HepG2 (cell line): Measurements from ENCODE around the gene WSCD1. TPM values are rescaled to one million over a fixed set of nuclear protein-coding genes. Genes with fewer than 3 reads are reported as not detected.

Experiments used
- ATAC-seq: fragments of 200-7000 bp; cut with Tn5 transposase; 3 replicates; pipeline ENCODE4 v1.9.1; 2020; ENCODE audit warnings: mild to moderate bottlenecking, moderate library complexity
- BruUV-seq: library from RNA; stranded (reverse); fragments of 400-500 nt; replicated peaks from 2 replicates; lab custom pipeline; 2021; lab: Mats Ljungman, UMichigan
- CTCF ChIA-PET: fragments of 300-600 bp; formaldehyde crosslinking; extraction: SDS; loops from one replicate; lab custom pipeline; 2021; ENCODE audit warnings: low total read pairs, inconsistent platforms, low intra/inter-chr PET ratio; lab: Yijun Ruan, JAX
- POLR2A ChIA-PET: fragments of 350-600 bp; sonication (Branson Sonifier 250); formaldehyde crosslinking; loops from one replicate; lab custom pipeline; 2020; ENCODE audit warnings: antibody characterized with exemption, inconsistent platforms; lab: Yijun Ruan, JAX
- DNase-seq: peaks from one replicate; pipeline ENCODE4 v3.0.0-alpha.2; 2015; ENCODE audit warnings: low spot score
- FAIRE-seq: peaks from 3 replicates; lab custom pipeline; 2011; peaks lifted over from hg19 to GRCh38; lab: Jason Lieb, UNC
- H2AFZ ChIP-seq: one replicate; pipeline ENCODE4 v1.6.1; 2011; ENCODE audit warnings: low read length, inconsistent platforms
- H3K27ac ChIP-seq: fragments of 300-600 bp; 3 replicates; pipeline ENCODE4 v1.8.0; 2011; ENCODE audit warnings: mixed run types, mild to moderate bottlenecking, mixed read lengths, low read length, inconsistent platforms; ENCODE audit not compliant: insufficient read depth; ENCODE audit errors: extremely low read length
- H3K27me3 ChIP-seq, 2 experiments: fragments of 200-600 bp in 1 of 2; 2 replicates in 1 of 2; 3 replicates in 1 of 2; pipeline versions ENCODE4 v1.6.0 to v1.8.0; 2011; ENCODE audit warnings: low read length in 2 of 2, mild to moderate bottlenecking in 2 of 2, moderate library complexity in 2 of 2, inconsistent platforms in 1 of 2; ENCODE audit not compliant: insufficient read depth in 2 of 2, control insufficient read depth in 1 of 2
- H3K36me3 ChIP-seq, 2 experiments: fragments of 200-600 bp in 1 of 2; replicated peaks in 1 of 2; 2 replicates in 1 of 2; 3 replicates in 1 of 2; pipeline versions ENCODE4 v1.5.1 to v1.8.0; 2011; ENCODE audit warnings: low read length in 2 of 2, inconsistent platforms in 1 of 2; ENCODE audit not compliant: insufficient read depth in 2 of 2, control insufficient read depth in 1 of 2
- H3K4me1 ChIP-seq: 2 replicates; pipeline ENCODE4 v1.5.1; 2012; ENCODE audit warnings: low read length, inconsistent platforms; ENCODE audit not compliant: insufficient read depth
- H3K4me2 ChIP-seq: 2 replicates; pipeline ENCODE4 v1.6.0; 2011; ENCODE audit warnings: low read depth, low read length, inconsistent platforms
- H3K4me3 ChIP-seq, 3 experiments: fragments of 200-600 bp in 1 of 3; sonication (generic), shearing (Covaris generic) in 1 of 3; replicated peaks in 1 of 3; 2 replicates each; pipeline ENCODE4 v1.5.1; 2011 to 2016; ENCODE audit warnings: low read length in 3 of 3, inconsistent platforms in 2 of 3, low read depth in 2 of 3, mild to moderate bottlenecking in 2 of 3, control low read depth in 1 of 3, mixed read lengths in 1 of 3; ENCODE audit not compliant: insufficient read depth in 1 of 3
- H3K79me2 ChIP-seq: one replicate; pipeline ENCODE4 v1.6.1; 2011; ENCODE audit warnings: low read length, inconsistent platforms; ENCODE audit not compliant: insufficient read depth
- H3K9ac ChIP-seq: 2 replicates; pipeline ENCODE4 v1.6.0; 2011; ENCODE audit warnings: mild to moderate bottlenecking, low read depth, low read length, inconsistent platforms; ENCODE audit not compliant: insufficient read depth
- H3K9me3 ChIP-seq: 2 replicates; pipeline ENCODE4 v1.5.1; 2012; ENCODE audit warnings: mild to moderate bottlenecking, low read length
- H4K20me1 ChIP-seq: 2 replicates; pipeline ENCODE4 v1.6.0; 2011; ENCODE audit warnings: inconsistent platforms, mild to moderate bottlenecking, low read length, moderate library complexity; ENCODE audit not compliant: insufficient read depth
- GLMP ChIP-seq: sonication (generic); formaldehyde crosslinking; IDR thresholded peaks from 2 replicates; pipeline ENCODE4 v1.9.0; 2021; ENCODE audit warnings: missing genetic modification reagents, mild to moderate bottlenecking, borderline replicate concordance
- HNRNPUL1 ChIP-seq: fragments of 200-400 bp; formaldehyde crosslinking; IDR thresholded peaks from 2 replicates; pipeline ENCODE4 v1.6.1; 2017; ENCODE audit warnings: low read depth, mild to moderate bottlenecking, low read length, moderate library complexity
- KDM2A ChIP-seq: sonication (generic); formaldehyde crosslinking; IDR thresholded peaks from 2 replicates; pipeline ENCODE4 v1.4.0; 2020; ENCODE audit warnings: low read depth, missing genetic modification reagents, borderline replicate concordance
- KDM5A ChIP-seq: fragments of 200-600 bp; sonication (generic); IDR thresholded peaks from 2 replicates; pipeline ENCODE4 v1.7.0; 2018; ENCODE audit warnings: antibody characterized with exemption, mild to moderate bottlenecking, low read length, borderline replicate concordance
- MAFK ChIP-seq, 2 experiments: IDR thresholded peaks in 1 of 2; conservative IDR thresholded peaks in 1 of 2; 2 replicates each; pipeline ENCODE4 v1.6.1; 2011; ENCODE audit warnings: improper control_type of control experiment in 2 of 2, low read length in 2 of 2
- RFX3 ChIP-seq: IDR thresholded peaks from 2 replicates; pipeline ENCODE4 v1.6.1; 2016; ENCODE audit warnings: missing biosample characterization, missing genetic modification reagents
- ZNF432 ChIP-seq: sonication (generic); formaldehyde crosslinking; IDR thresholded peaks from 2 replicates; pipeline ENCODE4 v1.5.0; 2020; ENCODE audit warnings: missing genetic modification reagents, mild to moderate bottlenecking, borderline replicate concordance
- ZNF549 ChIP-seq: sonication (generic); formaldehyde crosslinking; IDR thresholded peaks from 2 replicates; pipeline ENCODE4 v1.5.0; 2020; ENCODE audit warnings: missing genetic modification reagents
- ZNF792 ChIP-seq: IDR thresholded peaks from 2 replicates; pipeline ENCODE4 v1.6.1; 2016
- WGBS: methylation state at CpG from one replicate; pipeline ENCODE4 v1.1.6; 2017; ENCODE audit warnings: low lambda C conversion rate; 5-methylcytosine and 5-hydroxymethylcytosine counted together
- in situ Hi-C: cut with HindIII; loops from 2 replicates; pipeline ENCODE4 v1.10.0; 2017; ENCODE audit warnings: low pct_unique_long_range_greater_than_20kb; ENCODE audit not compliant: extremely low pct_ligation_motif_present
- intact Hi-C: fragments of 100-400 bp; cut with micrococcal nuclease; formaldehyde crosslinking; loops from one replicate; pipeline ENCODE4 v1.10.0; 2022; ENCODE audit not compliant: unreplicated experiment
- polyA plus RNA-seq, 8 experiments: library from polyadenylated mRNA; depleted of rRNA in 3 of 8; stranded (reverse) in 7 of 8; unstranded in 1 of 8; fragments of >200 nt; fragmentation: Illumina TruSeq in 4 of 8; extraction: Trizol in 4 of 8; gene quantifications; 2 replicates each; pipeline versions ENCODE4 v1.2.1 to v1.2.3, GENCODE V29; 2011 to 2016; ENCODE audit warnings: low read depth in 4 of 8, missing spikeins in 1 of 8, mixed read lengths in 1 of 8; ENCODE audit not compliant: insufficient read depth in 1 of 8
- total RNA-seq, 5 experiments: library from RNA; depleted of rRNA; stranded (reverse); fragments of >200 nt; fragmentation: Illumina TruSeq; extraction: Trizol; gene quantifications; 2 replicates each; pipeline ENCODE4 v1.2.3, GENCODE V29; 2016; ENCODE audit warnings: low read depth in 1 of 5
- TF ChIP-seq, protein P1 (sequence below): sonication (generic); formaldehyde crosslinking; IDR thresholded peaks from 2 replicates; pipeline ENCODE4 v1.5.0; 2020; ENCODE audit warnings: mild to moderate bottlenecking, missing genetic modification reagents, borderline replicate concordance
- TF ChIP-seq, protein P2 (sequence below): sonication (generic); formaldehyde crosslinking; IDR thresholded peaks from 2 replicates; pipeline ENCODE4 v1.4.0; 2020; ENCODE audit warnings: low read depth, mild to moderate bottlenecking, missing genetic modification reagents

WSCD1 gene
- total and polyA plus RNA-seq, 2 of the 13 experiments (the other 11 are each of a cell fraction or from before 2014, with no cell fraction given): 0.24 to 2.7 TPM

- TF ChIP-seq, protein P1, sequence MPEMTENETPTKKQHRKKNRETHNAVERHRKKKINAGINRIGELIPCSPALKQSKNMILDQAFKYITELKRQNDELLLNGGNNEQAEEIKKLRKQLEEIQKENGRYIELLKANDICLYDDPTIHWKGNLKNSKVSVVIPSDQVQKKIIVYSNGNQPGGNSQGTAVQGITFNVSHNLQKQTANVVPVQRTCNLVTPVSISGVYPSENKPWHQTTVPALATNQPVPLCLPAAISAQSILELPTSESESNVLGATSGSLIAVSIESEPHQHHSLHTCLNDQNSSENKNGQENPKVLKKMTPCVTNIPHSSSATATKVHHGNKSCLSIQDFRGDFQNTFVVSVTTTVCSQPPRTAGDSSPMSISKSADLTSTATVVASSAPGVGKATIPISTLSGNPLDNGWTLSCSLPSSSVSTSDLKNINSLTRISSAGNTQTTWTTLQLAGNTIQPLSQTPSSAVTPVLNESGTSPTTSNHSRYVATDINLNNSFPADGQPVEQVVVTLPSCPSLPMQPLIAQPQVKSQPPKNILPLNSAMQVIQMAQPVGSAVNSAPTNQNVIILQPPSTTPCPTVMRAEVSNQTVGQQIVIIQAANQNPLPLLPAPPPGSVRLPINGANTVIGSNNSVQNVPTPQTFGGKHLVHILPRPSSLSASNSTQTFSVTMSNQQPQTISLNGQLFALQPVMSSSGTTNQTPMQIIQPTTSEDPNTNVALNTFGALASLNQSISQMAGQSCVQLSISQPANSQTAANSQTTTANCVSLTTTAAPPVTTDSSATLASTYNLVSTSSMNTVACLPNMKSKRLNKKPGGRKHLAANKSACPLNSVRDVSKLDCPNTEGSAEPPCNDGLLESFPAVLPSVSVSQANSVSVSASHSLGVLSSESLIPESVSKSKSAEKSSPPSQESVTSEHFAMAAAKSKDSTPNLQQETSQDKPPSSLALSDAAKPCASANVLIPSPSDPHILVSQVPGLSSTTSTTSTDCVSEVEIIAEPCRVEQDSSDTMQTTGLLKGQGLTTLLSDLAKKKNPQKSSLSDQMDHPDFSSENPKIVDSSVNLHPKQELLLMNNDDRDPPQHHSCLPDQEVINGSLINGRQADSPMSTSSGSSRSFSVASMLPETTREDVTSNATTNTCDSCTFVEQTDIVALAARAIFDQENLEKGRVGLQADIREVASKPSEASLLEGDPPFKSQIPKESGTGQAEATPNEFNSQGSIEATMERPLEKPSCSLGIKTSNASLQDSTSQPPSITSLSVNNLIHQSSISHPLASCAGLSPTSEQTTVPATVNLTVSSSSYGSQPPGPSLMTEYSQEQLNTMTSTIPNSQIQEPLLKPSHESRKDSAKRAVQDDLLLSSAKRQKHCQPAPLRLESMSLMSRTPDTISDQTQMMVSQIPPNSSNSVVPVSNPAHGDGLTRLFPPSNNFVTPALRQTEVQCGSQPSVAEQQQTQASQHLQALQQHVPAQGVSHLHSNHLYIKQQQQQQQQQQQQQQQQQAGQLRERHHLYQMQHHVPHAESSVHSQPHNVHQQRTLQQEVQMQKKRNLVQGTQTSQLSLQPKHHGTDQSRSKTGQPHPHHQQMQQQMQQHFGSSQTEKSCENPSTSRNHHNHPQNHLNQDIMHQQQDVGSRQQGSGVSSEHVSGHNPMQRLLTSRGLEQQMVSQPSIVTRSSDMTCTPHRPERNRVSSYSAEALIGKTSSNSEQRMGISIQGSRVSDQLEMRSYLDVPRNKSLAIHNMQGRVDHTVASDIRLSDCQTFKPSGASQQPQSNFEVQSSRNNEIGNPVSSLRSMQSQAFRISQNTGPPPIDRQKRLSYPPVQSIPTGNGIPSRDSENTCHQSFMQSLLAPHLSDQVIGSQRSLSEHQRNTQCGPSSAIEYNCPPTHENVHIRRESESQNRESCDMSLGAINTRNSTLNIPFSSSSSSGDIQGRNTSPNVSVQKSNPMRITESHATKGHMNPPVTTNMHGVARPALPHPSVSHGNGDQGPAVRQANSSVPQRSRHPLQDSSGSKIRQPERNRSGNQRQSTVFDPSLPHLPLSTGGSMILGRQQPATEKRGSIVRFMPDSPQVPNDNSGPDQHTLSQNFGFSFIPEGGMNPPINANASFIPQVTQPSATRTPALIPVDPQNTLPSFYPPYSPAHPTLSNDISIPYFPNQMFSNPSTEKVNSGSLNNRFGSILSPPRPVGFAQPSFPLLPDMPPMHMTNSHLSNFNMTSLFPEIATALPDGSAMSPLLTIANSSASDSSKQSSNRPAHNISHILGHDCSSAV: no peak
- TF ChIP-seq ZNF432 (CRISPR knock-in tag) (no peak), ZNF792 (CRISPR knock-in tag) (no peak)
Observed at GRCh38 chr17:6023036-6023831, 46.9 kb upstream of the WSCD1 start (continued).

- ATAC-seq (no peak), DNase-seq (no peak), FAIRE-seq (no peak)
- Histone ChIP-seq H2AFZ (no peak overlapping the region), H3K79me2 (no peaks in the 10 kb centered on the region), H3K27ac (no peak overlapping the region), H3K4me3 (no peak overlapping the region), H3K27me3 (peaks cover 2 to 31% of the 10 kb centered on the region in 2 experiments; a peak in 3 of 5 replicates), H3K4me2 (no peak overlapping the region), H3K9me3 (no peaks in the 10 kb centered on the region), H3K9ac (no peak overlapping the region), H4K20me1 (no peaks in the 10 kb centered on the region), H3K4me1 (no peaks in the 10 kb centered on the region), H3K36me3 (no peaks in the 10 kb centered on the region)
- 0% methylated on average over 6 of the region's 6 CpGs for WGBS
- CTCF ChIA-PET: no interaction called here
- no TSS peak for BruUV-seq
- in situ Hi-C loops: no loop called here
- intact Hi-C loops: no loop called here
- POLR2A ChIA-PET: no interaction called here
- no peak for TF ChIP-seq KDM2A (CRISPR knock-in tag)
- TF ChIP-seq ZNF549: no peak
- no peak for TF ChIP-seq RFX3 (CRISPR knock-in tag)
- TF ChIP-seq KDM5A: no peak
- TF ChIP-seq MAFK (conservative IDR thresholded peaks at IDR 0.05 in 1 of 2, IDR thresholded peaks at IDR 0.05 in 1 of 2; ENCODE audit: low read length in 2 of 2): no peak
- no peak for TF ChIP-seq HNRNPUL1
- TF ChIP-seq, protein P2, sequence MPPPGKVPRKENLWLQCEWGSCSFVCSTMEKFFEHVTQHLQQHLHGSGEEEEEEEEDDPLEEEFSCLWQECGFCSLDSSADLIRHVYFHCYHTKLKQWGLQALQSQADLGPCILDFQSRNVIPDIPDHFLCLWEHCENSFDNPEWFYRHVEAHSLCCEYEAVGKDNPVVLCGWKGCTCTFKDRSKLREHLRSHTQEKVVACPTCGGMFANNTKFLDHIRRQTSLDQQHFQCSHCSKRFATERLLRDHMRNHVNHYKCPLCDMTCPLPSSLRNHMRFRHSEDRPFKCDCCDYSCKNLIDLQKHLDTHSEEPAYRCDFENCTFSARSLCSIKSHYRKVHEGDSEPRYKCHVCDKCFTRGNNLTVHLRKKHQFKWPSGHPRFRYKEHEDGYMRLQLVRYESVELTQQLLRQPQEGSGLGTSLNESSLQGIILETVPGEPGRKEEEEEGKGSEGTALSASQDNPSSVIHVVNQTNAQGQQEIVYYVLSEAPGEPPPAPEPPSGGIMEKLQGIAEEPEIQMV: no peak
- no peak for TF ChIP-seq GLMP (CRISPR knock-in tag)
Observed at GRCh38 chr17:6024576-6024975, 45.6 kb upstream of the WSCD1 start.
